ENCODE measurements around the gene HLX. TPM values are rescaled to one million over a fixed set of nuclear protein-coding genes. Genes with fewer than 3 reads are reported as not detected.
A peak's percentile ranks its signal among the peaks of the same experiment; 100 is the strongest.

Gene HLX
- total RNA-seq, 4 donors from 2014 or later: 1.9 to 11.1 (median 3.5) TPM

- Histone ChIP-seq H3K36me3 (peaks cover 12% of the 10 kb centered on the region), H3K27me3 (peaks cover 83% of the 10 kb centered on the region), H3K9me3 (no peaks in the 10 kb centered on the region), H3K27ac (peak overlapping the region; percentile 95), H3K4me3 (peak overlapping the region; percentile 91), H3K4me1 (peaks cover 59% of the 10 kb centered on the region)
- DNase-seq (ENCODE audit: low spot score in 2 of 2): no peak
- WGBS: 0% methylated on average over 57 of the region's 94 CpGs
- TF ChIP-seq POLR2AphosphoS5 (IDR thresholded peaks at IDR 0.05) (peak in 1 of 3 donors; percentile 36), CTCF (IDR thresholded peaks at IDR 0.05) (no peak)
These were observed 492 bp downstream of the HLX start for GRCh38 chr1:220879509-220880361.

GRCh38 chr1:220880362-220880670, 1.1 kb downstream of the HLX start:
- H3K36me3 ChIP-seq: peaks cover 14% of the 10 kb centered on the region
- peaks cover 59% of the 10 kb centered on the region for H3K4me1 ChIP-seq
- WGBS: 21% methylated on average over 8 of the region's 8 CpGs

GRCh38 chr1:220880726-220881506, 1.7 kb downstream of the HLX start:
- Histone ChIP-seq H3K36me3 (peaks cover 14% of the 10 kb centered on the region), H3K4me1 (peaks cover 59% of the 10 kb centered on the region), H3K27ac (peak overlapping the region; percentile 66), H3K9me3 (no peaks in the 10 kb centered on the region), H3K4me3 (peak overlapping the region; percentile 91), H3K27me3 (peaks cover 95% of the 10 kb centered on the region)
- no peak for DNase-seq (ENCODE audit: low spot score in 2 of 2)
- TF ChIP-seq POLR2AphosphoS5 (IDR thresholded peaks at IDR 0.05) (no peak), POLR2A (IDR thresholded peaks at IDR 0.05) (peak in 1 of 2 donors; percentile 24)
- whole genome bisulfite sequencing: 29% methylated on average over 37 of the region's 37 CpGs

More at GRCh38 chr1:220880362-220880670, 1.1 kb downstream of the HLX start:
- Histone ChIP-seq H3K9me3 (no peaks in the 10 kb centered on the region), H3K27ac (peak overlapping the region; percentile 95), H3K27me3 (peaks cover 89% of the 10 kb centered on the region), H3K4me3 (peak overlapping the region; percentile 91)
- DNase-seq (ENCODE audit: low spot score in 2 of 2): no peak
- TF ChIP-seq EP300 (IDR thresholded peaks at IDR 0.05) (no peak), CTCF (IDR thresholded peaks at IDR 0.05) (no peak), POLR2A (IDR thresholded peaks at IDR 0.05) (no peak), POLR2AphosphoS5 (IDR thresholded peaks at IDR 0.05) (no peak)

- Histone ChIP-seq H3K27ac (no peak overlapping the region), H3K27me3 (peaks cover 96% of the 10 kb centered on the region)
- no peak for DNase-seq (ENCODE audit: low spot score in 2 of 2)
These were observed 3.0 kb downstream of the HLX start for GRCh38 chr1:220882061-220882891.

More at GRCh38 chr1:220882061-220882891, 3.0 kb downstream of the HLX start:
- Histone ChIP-seq H3K36me3 (peaks cover 14% of the 10 kb centered on the region), H3K4me1 (peaks cover 58% of the 10 kb centered on the region), H3K9me3 (no peaks in the 10 kb centered on the region), H3K4me3 (peak overlapping the region; percentile 91)
- no peak for TF ChIP-seq POLR2AphosphoS5 (IDR thresholded peaks at IDR 0.05)
- no peak for TF ChIP-seq EP300 (IDR thresholded peaks at IDR 0.05)
- TF ChIP-seq CTCF (IDR thresholded peaks at IDR 0.05): no peak
- TF ChIP-seq POLR2A (IDR thresholded peaks at IDR 0.05): no peak
- WGBS: 53% methylated on average over 34 of the region's 34 CpGs
